HG02870 (cell line): Measurements from ENCODE around the gene PPA2.

Experiments used
- ATAC-seq: cut with Tn5 transposase; IDR thresholded peaks from one replicate; pipeline ENCODE4 v1.9.1; 2021; ENCODE audit warnings: mild to moderate bottlenecking, moderate library complexity; ENCODE audit not compliant: unreplicated experiment

The PPA2 gene

GRCh38 chr4:105329081-105329480 is 144.8 kb downstream of the PPA2 start:
- ATAC-seq: no peak

DNA sequence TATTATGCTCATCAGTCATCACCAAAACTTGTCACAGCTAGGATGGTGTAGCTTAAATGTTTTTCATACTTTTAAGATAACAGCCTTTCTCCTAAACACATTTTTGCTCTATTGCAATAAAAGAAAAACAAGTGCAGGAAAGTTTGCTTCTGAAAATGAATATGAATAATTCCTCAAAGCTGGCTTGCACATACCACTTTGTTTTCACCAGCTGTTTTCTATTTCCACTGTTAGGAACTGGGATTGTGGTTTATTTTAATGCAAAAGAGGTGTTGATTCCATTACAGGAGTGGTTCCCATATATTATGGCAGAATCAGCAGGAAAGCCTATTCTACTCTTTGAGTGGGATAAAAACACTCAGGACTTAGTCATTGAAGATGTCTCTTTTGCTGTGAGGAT is 145.9 kb downstream of the PPA2 start:
- ATAC-seq: no peak

GRCh38 chr4:105327222-105327621 is 146.6 kb downstream of the PPA2 start:
- no peak for ATAC-seq
